Esophagus muscularis mucosa (tissue), 4 donors: ENCODE measurements around the gene SPRR2B.

Experiments
- CTCF ChIP-seq, 3 experiments: fragments of 200-600 bp in 2 of 3; fragments of 450-650 bp in 1 of 3; sonication (generic) in 2 of 3; IDR thresholded peaks; one replicate each; pipeline ENCODE4 v1.5.1; 2017 to 2019; ENCODE audit warnings: antibody characterized with exemption in 3 of 3, mild to moderate bottlenecking in 2 of 3, moderate library complexity in 1 of 3
- EP300 ChIP-seq: sonication (generic); formaldehyde crosslinking; IDR thresholded peaks from one replicate; pipeline ENCODE4 v1.6.1; 2017; ENCODE audit warnings: antibody characterized with exemption
- POLR2AphosphoS5 ChIP-seq, 2 donors: sonication (generic); formaldehyde crosslinking; IDR thresholded peaks; one replicate each; pipeline ENCODE4 v1.6.1; 2017; ENCODE audit warnings: antibody characterized with exemption in 2 of 2

GRCh38 chr1:153113416-153113815 lies 42.0 kb upstream of the SPRR2B start, which contains the start of gene SPRR2F:
- TF ChIP-seq CTCF (IDR thresholded peaks at IDR 0.05) (no peak), EP300 (no peak), POLR2AphosphoS5 (IDR thresholded peaks at IDR 0.05) (no peak)
